Measurements from ENCODE around the gene CEP72. TPM values are rescaled to one million over a fixed set of nuclear protein-coding genes. Genes with fewer than 3 reads are reported as not detected.

Gene CEP72
- total RNA-seq, 3 donors from 2014 or later, result 1.9 to 10.5 (median 4.3) TPM

GRCh38 chr5:586751-587285, 25.3 kb upstream of the CEP72 start:
- Histone ChIP-seq H3K9me3 (no peaks in the 10 kb centered on the region), H3K27ac (no peak overlapping the region), H3K4me3 (no peak overlapping the region), H3K36me3 (no peaks in the 10 kb centered on the region), H3K4me1 (no peaks in the 10 kb centered on the region), H3K27me3 (peaks cover 0 to 43% of the 10 kb centered on the region in 2 donors)
- TF ChIP-seq POLR2AphosphoS5 (IDR thresholded peaks at IDR 0.05), result no peak
- TF ChIP-seq CTCF (IDR thresholded peaks at IDR 0.05), result no peak
- TF ChIP-seq POLR2A (IDR thresholded peaks at IDR 0.05), result no peak
- intact Hi-C loops (cut with DNase I; ENCODE audit: low total_unique reads), result no loop called here
- DNase-seq (ENCODE audit: low spot score in 2 of 2), result no peak

GRCh38 chr5:587403-587802, 24.7 kb upstream of the CEP72 start:
- DNase-seq (ENCODE audit: low spot score in 2 of 2), result no peak
- H3K27me3 ChIP-seq, result peaks cover 0 to 43% of the 10 kb centered on the region in 2 donors
- intact Hi-C loops (cut with DNase I; ENCODE audit: low total_unique reads), result no loop called here

GRCh38 chr5:588406-588995, 23.6 kb upstream of the CEP72 start:
- no peaks in the 10 kb centered on the region for H3K4me1 ChIP-seq
- no peaks in the 10 kb centered on the region for H3K9me3 ChIP-seq
- TF ChIP-seq POLR2A (IDR thresholded peaks at IDR 0.05), result no peak
- TF ChIP-seq CTCF (IDR thresholded peaks at IDR 0.05), result no peak
- no peak for TF ChIP-seq POLR2AphosphoS5 (IDR thresholded peaks at IDR 0.05)
- no peak for DNase-seq (ENCODE audit: low spot score in 2 of 2)
- H3K27ac ChIP-seq, result no peak overlapping the region
- no peak overlapping the region for H3K4me3 ChIP-seq
- peaks cover 0 to 46% of the 10 kb centered on the region in 2 donors for H3K27me3 ChIP-seq
- H3K36me3 ChIP-seq, result no peaks in the 10 kb centered on the region
- intact Hi-C loops (cut with DNase I; ENCODE audit: low total_unique reads), result no loop called here

More at GRCh38 chr5:587403-587802, 24.7 kb upstream of the CEP72 start:
- Histone ChIP-seq H3K27ac (no peak overlapping the region), H3K36me3 (no peaks in the 10 kb centered on the region), H3K4me3 (no peak overlapping the region), H3K9me3 (no peaks in the 10 kb centered on the region), H3K4me1 (no peaks in the 10 kb centered on the region)
- TF ChIP-seq POLR2AphosphoS5 (IDR thresholded peaks at IDR 0.05) (no peak), POLR2A (IDR thresholded peaks at IDR 0.05) (no peak), CTCF (IDR thresholded peaks at IDR 0.05) (no peak)

GRCh38 chr5:589173-589572, 23.0 kb upstream of the CEP72 start:
- Histone ChIP-seq H3K27ac (no peak overlapping the region), H3K4me3 (no peak overlapping the region), H3K27me3 (peaks cover 0 to 53% of the 10 kb centered on the region in 2 donors), H3K9me3 (no peaks in the 10 kb centered on the region), H3K36me3 (no peaks in the 10 kb centered on the region), H3K4me1 (no peaks in the 10 kb centered on the region)
- intact Hi-C loops (cut with DNase I; ENCODE audit: low total_unique reads), result no loop called here
- no peak for DNase-seq (ENCODE audit: low spot score in 2 of 2)
- TF ChIP-seq CTCF (IDR thresholded peaks at IDR 0.05) (no peak), POLR2AphosphoS5 (IDR thresholded peaks at IDR 0.05) (no peak), POLR2A (IDR thresholded peaks at IDR 0.05) (no peak)

GRCh38 chr5:589588-589987, 22.6 kb upstream of the CEP72 start:
- H3K9me3 ChIP-seq, result no peaks in the 10 kb centered on the region
- TF ChIP-seq POLR2AphosphoS5 (IDR thresholded peaks at IDR 0.05) (no peak), POLR2A (IDR thresholded peaks at IDR 0.05) (no peak), CTCF (IDR thresholded peaks at IDR 0.05) (no peak)
- H3K36me3 ChIP-seq, result no peaks in the 10 kb centered on the region
- intact Hi-C loops (cut with DNase I; ENCODE audit: low total_unique reads), result no loop called here
- H3K4me3 ChIP-seq, result no peak overlapping the region
- no peaks in the 10 kb centered on the region for H3K4me1 ChIP-seq
- no peak for DNase-seq (ENCODE audit: low spot score in 2 of 2)
- H3K27ac ChIP-seq, result no peak overlapping the region
- peaks cover 0 to 57% of the 10 kb centered on the region in 2 donors for H3K27me3 ChIP-seq

Data from breast epithelium (tissue), 4 donors.